Inferior parietal cortex (tissue), 1 donor: ENCODE measurements around the gene MDFIC.

Experiments
- DNase-seq: peaks from one replicate; pipeline ENCODE4 v3.0.0-alpha.2; 2016; ENCODE audit errors: extremely low spot score

Gene MDFIC

DNA sequence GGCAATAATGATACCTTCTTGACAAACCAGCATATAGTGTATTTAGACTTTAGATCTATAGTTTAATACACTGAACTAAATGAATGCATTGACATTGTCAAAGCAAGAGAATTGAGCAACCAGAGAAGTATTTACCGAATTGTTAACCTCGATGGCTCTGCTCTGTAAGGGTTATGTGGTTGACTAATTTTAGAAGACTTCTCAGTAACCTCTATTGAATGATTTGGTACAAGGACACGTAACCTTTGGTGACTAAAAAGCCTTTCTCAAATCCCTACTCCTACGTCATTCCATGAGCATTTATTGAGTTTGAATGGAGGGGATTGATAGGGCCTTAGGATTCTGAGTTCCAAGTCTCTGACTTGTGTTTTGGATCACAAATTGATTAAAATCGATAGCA is 67.6 kb downstream of the MDFIC start:
- no peak for DNase-seq

DNA sequence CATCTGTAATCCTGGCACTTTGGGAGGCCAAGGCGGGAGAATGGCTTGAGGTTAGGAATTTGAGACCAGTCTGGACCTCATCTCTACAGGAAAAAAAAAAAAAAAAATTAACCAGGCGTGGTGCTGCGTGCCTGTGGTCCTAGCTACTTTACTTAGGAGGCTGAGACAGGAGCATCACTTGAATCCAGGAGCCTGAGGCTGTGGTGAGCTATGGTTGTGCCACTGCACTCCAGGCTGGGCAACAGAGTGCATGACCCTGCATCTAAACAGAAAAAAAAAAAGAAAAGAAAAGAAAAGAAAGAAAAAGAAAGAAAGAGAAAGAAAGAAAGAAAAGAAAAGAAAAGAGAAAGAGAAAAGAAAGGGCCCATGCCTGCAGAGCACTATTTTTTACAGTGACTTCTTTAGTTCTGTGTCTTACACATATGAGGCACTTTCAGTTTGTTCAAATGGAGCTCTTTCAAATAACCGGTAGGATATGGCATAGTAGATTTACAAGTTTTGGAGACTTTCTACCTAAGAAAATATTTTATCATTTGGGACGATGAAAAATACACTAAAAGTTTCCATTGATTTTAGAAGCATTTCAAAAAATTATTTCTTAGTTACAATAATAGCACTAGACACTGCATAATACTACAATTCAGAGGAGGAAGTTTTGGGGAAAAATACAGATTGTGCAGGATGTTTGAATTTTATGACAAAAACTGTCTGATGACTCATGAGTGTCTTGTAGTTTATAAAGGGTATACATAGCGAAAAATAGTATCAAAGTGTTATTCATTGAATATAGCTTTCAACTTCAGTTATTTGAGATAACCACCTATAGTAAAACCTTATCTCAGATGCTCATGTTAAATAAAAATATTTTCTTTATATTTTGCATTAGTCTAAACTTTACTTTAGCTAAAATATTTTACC is 75.9 kb downstream of the MDFIC start:
- no peak for DNase-seq

DNA sequence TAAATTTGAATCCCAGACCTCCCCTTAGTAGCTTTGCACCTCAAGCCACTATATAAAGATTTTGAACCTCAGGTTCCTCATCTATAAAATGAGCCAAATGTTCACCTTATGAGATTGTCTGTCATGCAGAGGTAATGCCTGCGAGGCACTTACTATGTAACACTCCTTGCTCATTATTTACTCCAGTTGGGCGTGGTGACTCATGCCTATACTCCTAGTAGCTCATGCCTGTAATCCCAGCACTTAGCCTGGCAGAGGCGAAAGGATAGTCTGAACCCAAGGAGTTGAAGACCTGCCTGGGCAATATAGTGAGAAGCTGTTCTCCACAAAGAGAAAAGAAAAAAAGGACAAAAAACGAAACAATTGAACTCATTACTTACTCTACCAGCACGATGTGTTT is 82.2 kb downstream of the MDFIC start:
- no peak for DNase-seq

DNA sequence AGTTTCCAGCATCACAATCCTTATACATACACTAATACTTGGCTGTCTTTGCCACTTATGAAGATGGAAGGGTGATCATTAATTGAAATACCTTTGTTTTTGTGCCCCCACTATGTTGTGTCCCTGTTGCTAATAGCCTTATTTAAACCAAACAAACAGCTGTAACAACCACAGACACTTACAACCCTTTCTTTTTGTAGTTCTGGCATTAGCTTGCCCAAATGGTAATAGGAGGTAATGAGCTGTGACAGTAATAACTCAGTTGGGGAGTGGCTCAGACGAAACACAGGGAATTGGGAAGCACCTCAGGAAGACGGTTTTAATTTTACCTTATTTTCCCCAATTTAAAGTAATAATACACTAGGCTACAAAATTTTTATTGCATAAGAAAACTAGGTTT is 83.4 kb downstream of the MDFIC start:
- DNase-seq, result no peak

DNA sequence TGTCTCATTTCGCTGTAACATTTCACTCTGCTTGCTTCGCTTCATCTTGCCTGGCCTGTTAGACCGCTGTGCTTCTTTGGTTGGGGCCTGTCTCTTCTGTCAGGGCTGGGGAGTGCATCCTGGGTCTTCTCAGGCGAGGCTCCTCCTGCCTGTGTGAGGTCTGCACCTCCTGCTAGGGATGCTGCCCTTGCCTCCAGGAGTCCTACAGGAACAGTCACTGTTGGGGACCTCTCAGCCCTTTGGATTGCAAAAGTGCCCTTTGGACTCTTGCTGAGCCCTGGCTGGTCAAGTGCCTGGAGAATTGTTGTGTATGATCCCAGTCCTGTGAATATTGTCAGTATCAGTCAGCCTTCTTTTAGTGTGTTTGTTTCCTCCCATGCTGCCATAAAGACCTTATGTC is 84.1 kb downstream of the MDFIC start:
- no peak for DNase-seq

DNA sequence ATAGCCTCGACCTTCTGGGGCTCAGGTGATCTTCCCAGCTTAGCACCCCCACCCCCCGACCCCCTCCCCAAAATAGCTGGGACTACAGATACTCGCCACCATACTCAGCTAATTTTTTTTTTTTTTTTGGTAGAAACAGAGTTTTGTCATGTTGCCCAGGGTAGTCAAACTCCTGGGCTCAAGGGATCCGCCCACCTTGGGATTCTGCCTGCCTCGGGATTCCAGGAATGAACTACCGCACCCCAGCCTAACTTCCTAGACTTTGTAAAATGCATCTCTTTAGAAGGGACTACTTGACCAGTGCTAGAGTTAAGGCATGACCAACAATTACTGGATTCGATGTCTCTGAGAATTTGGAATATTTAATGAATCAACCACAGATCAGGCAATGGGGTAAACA is 85.9 kb downstream of the MDFIC start:
- no peak for DNase-seq

DNA sequence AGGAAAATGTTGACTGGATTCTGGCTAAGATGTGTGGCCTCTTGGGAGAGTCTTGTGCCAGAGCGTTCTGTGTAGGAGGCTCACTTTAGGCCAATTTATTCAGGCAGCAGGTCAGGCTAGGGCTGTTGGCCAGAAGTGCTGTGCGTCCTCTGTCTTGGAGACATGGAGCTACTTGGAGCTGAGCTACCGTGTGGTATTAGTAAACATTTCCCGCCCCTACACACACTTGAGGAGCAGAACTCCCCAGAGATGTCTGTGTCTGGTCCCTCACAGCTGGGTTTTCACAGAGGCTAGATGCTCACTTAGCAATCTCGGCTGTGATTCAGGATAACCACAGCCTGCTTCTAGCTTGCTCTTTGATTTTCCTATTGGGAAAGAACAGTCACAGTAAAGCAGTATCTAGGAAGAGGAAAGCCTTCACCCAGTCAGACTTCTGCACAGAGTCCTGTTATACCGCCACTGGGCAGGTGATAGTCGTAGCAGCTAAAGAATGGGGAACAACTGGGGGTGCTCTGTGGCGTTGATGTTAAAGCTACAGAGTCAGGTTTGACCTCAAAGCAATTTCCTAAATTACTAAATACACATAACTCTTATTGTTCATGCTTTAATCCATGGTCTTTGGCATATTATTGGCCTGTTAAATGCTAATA is 86.7 kb downstream of the MDFIC start:
- no peak for DNase-seq

DNA sequence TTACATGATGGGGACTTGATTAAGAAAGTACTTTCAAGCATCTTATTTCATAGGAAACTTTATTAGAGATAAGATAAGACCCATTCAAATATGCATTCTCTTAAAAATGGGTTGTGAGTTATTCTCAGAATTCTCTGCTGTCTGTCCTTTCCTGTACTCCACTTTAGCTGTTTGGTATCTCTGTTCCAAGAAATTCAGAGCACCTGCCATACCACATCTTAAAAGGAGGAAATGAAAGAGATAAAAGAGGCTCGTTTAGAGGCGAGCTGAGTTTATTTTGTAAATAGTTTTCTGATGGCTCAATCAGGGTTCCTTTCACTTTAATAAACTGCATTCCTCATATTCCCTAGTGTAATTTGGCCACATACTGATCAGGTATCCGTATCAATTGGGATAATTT is 87.2 kb downstream of the MDFIC start:
- no peak for DNase-seq

DNA sequence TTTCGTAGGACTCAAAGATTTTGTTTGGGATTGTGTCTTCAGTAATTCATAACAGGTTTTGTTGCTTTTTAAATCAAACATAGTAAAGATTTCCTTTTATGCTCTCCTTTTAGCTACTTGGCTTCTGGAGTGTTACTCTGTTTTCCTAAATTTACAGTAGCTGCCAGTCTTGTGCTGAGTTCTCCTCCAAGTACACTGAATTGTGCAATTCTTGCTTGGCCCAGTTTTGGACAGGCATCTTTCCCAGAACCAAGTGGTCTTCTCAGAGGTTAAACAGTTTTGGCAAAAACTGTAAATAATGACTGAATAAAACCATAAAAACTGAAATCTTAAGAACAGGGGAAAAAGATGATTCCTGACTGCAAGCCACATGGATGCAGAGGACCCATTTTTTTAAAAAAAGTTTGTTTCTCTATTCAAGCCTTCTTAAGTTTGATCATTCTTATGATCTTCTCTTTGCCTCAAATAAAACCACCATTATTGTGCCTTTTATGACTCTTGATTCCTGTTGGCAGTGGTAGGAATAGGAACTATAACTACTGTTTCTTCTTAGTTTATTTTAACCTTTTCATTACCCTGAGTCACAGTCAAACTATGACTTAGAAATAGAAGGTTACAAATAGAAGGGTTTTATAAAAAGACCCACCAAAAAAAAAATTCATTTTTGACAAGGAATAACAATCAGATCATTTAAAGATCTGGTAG is 88.0 kb downstream of the MDFIC start:
- no peak for DNase-seq

DNA sequence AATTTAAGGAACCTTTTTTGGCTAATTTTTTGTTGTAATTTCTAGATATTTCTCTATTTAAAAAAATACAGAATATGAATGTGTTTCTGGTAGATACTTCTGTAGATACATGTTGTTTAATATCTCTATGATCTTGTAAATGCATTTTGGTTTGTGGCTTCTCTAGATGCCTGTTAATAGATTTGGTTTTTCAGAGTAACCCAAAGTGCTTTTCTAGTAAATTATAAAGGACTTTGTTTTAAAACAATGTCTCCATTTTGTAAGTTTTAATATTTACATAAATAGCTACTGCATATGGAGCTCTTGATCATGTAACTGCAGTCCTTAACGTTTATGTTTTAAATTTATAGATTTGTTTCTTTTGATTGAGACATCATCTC is 88.5 kb downstream of the MDFIC start:
- DNase-seq, result no peak

DNA sequence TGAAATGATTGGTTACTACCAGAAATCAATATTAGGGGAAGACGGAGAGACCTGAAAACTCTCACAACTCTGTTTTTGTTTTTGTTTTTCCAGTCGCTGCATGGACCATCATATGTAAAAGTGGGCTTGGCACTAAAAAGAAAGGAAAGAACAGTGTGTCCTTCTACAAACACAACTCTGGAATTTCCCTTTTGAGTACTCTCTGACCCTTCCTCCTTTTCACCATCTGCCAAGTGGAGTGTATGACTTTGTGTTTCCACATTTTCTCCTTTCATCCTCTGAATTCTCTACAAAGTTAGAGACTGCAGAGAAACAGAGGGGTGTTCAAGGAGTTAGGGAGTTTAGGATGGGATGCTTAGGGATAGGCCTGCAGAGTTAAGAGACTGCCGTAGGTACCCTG is 92.0 kb downstream of the MDFIC start:
- no peak for DNase-seq

DNA sequence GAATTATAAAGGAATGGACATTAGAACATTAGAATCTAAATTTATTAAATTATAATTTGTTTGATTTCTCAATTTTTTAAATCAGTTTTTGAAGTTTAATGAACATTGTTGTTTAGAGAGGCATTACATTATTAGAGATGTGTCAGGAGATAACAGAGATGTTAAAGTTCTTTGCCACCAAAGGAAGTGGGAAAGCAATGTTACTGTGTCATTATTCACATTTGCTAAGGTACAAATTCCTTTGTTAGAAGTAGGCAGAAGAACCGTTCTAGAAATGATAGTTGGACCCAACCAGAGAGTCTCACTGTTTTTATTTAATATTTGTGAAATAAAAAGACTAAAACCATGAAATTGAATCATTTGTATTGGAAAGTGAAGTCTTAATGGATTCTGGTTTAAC is 92.9 kb downstream of the MDFIC start:
- DNase-seq, result no peak

DNA sequence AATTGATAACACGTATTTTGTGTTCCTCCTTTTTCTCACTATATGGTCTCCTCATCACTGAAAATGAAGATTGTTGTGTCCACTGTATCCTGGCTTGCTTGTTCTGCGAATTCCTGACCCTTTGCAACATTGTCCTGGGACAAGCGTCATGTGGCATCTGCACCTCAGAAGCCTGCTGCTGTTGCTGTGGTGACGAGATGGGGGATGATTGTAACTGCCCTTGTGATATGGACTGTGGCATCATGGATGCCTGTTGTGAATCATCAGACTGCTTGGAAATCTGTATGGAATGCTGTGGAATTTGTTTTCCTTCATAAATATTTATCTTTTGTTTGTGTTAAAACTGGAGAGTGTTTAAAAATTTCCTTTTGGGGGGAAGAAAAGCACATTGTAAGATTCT is 93.7 kb downstream of the MDFIC start:
- no peak for DNase-seq

DNA sequence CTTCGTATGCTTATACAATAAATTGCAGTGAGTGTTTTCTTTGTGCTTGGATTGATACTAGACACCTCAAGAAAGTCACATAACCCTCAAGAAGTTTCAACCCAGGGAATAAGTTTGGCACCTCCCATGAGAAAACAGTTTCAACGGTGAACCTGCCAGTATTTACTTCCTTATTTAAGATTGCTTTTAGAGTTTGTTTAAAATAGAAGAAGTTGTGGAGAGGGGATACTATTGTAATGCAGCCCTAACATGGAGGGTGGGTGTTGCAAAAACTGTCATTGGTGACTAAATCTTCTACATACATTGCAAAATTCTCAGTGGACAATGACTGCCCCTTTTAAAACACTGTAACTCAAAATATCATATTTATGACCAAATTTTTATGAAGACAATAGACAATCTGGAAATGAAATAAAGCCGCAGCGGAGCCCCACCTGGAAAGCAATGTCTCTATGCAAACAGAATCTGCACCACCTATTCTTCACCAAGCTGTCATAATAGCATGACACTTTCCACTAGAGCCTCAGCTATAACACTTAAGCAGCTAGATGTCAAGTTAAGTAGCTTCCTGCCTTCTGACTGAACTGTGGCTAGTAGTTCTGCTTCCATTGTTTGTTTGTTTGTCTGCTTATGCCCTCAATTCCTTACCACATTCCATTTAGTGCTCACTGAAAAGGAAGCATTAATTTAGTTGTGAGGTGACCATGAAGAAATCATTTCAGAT is 98.2 kb downstream of the MDFIC start:
- no peak for DNase-seq

DNA sequence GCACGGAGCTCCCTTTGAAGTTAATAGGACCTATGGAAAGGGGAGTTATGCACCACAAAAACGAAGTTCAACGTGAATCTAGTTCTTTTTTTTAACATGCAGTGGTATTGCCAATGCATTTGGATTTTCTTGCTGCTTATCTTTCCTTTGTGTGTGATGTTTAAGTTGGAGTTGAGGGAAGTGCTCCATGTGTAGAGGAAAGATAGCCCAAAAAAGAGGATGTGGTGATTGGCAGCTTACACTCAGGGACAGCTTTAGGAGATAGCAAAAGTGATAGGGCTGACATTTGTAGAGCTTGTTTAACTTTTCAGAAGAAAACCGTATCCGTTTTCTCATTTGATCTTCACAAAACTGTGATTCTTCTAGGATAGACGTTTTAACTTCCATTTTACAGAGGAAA is 101.3 kb downstream of the MDFIC start:
- DNase-seq, result no peak

DNA sequence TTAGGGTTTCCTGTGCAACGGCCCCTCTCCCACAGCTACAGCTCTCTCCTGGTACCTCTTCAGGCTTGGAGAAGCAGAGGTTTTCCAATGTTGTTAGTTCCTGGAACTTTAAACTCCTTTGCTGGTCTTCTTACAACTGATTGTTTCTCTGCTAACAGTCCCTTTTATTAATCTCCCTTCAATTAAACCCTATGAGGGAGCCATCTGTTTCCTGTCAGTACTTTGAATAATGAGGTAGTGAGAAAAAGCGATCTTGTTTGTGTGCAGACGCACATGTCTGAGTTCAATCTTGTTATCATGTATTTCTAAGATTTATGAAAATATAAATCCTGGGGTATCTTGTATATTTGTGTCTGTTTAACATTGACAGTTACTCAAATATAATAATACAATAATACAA is 102.4 kb downstream of the MDFIC start:
- no peak for DNase-seq

DNA sequence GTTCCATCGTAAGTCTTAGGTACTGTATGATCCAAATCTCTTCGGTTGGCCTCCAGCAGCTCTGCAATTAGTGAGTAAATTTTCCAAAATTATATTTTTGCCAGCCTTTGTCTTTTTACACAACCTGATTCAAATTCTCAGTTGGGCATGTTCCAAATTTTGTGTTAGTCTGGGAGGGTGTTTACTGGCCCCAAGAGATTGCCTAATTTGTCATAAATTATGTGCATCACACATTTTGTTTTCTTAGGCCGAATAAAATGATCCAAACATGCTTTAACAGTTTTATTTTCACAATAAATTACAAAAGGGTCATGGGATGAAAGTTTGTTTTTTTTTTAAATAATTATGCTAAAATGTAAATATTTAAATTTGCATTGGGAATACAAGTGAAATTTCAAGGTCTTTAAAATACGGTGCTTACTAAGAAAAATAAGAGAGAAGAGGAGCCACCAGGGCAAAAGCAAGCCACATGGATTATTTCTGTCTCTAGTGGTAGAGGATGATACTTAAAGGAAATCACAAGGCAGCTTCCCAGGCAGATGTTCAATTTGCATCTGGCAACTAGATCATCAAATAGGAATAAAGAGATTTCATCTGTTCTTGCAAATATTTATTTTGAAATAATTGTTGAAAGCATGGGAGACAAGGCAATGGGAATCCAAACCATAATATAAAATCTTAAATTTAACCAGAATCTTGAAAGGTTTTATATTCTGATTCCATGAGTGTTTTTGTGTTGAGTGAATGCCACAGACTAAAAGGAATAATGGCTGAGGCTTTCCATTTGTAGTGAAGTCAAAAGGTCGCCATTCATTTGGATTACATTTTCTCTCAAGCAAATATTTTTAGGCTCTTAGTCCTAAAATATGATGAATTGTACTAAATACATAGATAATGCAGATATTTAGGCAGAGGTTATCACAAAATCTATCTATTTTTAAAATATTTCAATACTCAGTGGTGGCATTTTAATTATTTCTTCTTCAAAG is 111.1 kb downstream of the MDFIC start:
- no peak for DNase-seq

DNA sequence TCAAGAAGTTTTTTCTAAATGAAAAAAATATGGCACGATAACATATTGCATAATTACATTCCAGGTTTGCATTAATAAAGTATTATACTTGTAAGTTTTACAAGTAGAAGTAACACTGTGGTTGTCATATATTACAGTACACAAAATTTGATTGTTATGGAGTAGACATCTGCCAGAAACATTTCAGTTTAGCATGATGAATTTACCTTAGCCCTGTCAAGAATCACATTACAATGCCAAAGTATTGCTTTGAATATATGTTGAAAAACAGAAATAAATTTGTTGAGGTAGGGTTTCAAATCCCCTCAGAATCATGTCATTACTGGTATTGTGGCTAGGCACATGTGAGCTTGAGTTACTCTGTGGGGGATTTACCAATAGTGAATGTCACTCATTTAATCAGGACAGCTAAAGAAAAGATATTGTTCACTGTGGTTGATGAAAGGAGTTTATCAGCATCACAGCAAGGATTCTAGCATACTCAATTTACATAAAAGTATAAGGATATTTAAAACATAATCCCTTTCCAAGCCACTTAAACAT is 112.1 kb downstream of the MDFIC start:
- DNase-seq, result no peak

DNA sequence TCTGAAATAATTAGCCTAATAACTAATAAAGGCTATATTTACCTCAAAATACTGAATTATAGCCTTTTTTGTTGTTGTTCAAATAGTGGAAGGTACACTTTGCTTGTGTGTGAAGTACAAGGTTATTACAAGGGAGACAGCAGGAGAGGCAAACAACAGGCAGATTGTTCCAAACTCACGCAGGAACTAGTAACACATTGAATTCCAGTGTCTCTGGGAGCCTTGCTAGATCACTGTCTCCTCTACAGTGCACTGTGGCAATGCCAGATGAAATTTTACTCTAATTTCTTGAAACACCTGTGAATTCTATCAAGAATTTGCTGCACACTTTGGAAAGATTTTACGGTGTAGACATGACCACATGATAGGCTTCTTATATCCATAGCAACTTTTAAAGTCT is 112.6 kb downstream of the MDFIC start:
- DNase-seq, result no peak

DNA sequence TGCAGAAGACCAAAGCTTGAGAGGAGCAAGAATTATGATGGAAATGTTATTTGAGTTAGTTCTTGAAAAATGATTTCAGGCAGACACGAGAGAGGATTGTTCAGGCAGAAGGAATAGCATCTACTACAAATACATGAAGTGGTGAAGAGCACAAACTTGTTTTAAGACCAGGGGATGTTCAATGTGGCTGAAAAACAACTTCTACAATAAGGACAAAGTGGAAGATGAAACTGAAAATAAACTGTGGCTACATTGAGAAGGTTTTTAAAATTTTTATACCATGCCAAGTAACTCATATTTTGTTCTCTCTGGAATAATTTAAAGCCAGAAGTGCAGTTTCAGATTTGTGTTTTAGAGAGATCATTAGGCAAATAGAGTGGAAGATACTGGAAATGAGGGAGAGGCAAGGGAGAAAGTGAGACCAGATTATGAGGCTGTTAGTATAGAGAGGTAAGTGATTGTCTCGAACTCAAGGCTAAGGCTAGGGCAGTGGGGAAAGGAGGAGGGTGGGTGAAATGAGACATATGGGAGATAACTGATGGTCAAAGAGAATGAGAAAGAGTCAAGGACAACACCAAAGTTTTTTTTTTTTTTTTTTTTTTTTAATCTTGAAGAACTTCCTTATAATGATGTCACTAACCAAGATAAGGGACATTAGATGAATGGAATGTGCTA is 115.4 kb downstream of the MDFIC start:
- DNase-seq, result no peak
